Erythroblast (primary cell): ENCODE measurements around the gene ARAP3.

Experiments
- DNase-seq, 2 experiments: peaks; one replicate each; lab custom pipeline; 2025; lab: John Stamatoyannopoulos, UW
- GATA1 ChIP-seq: IDR thresholded peaks from 2 replicates; pipeline ENCODE4 v1.6.1; 2011; ENCODE audit warnings: low read depth, mild to moderate bottlenecking, control low read depth, low read length, moderate library complexity
- POLR2A ChIP-seq: IDR thresholded peaks from 2 replicates; pipeline ENCODE4 v1.6.1; 2011; ENCODE audit warnings: mild to moderate bottlenecking, low read length

Gene ARAP3

GRCh38 chr5:141711687-141712086 lies 29.7 kb upstream of the ARAP3 start:
- TF ChIP-seq POLR2A (no peak), GATA1 (no peak)

DNA sequence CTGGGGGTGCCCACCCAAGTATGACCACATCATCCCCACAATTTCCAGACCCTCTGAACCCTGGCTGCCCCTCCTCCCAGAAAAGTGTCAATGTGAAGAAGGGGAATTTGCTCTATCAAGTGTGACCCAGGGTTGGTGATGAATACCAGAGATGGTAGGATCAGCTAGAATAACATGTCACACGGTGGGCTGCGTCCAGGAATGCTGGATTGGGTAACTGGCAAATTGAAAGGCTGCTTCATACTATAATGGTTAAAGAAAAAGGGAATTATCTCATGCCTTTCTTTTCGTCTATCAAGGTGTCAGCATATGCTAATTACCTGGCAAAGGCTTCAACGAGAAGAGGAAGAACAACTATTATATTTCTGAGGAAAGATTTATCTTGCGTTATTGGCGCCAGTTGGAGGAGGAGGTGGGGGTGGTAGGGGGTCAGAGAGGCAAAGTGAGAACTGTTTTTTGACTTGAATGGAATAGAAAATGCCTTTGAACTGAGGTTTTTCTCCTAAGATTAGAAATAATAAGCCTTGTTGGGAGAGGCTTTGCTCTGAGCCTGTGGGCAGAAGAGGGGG lies 27.8 kb upstream of the ARAP3 start:
- no peak for DNase-seq
- no peak for TF ChIP-seq GATA1
- TF ChIP-seq POLR2A = no peak

More at GRCh38 chr5:141711687-141712086, 29.7 kb upstream of the ARAP3 start:
- no peak for DNase-seq

DNA sequence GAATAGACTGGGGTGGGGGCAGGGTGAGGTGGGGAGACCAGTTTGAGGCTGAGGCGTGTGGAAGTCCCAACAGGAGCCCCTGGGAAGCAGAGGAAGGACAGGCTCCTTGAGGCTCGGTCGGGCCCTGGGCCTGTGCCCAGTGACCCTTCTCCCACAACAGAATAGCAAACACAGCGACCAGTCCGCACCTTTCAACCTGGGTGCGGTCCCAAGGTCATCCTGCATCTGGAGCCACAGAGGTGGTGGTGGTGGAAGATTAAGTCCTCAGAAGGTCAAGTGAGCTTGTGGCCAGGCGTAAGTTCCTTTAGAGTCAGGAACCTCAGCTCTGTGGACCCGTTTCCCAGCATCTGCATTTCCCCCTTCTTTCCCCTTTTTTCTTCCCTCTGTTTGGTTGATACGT lies 26.0 kb upstream of the ARAP3 start:
- no peak for DNase-seq
- no peak for TF ChIP-seq GATA1
- no peak for TF ChIP-seq POLR2A

GRCh38 chr5:141707510-141707909 lies 25.5 kb upstream of the ARAP3 start:
- no peak for DNase-seq
- TF ChIP-seq GATA1 (no peak), POLR2A (no peak)

- DNase-seq = no peak
- TF ChIP-seq GATA1 (no peak), POLR2A (no peak)
Measured at GRCh38 chr5:141706121-141706520, 24.1 kb upstream of the ARAP3 start.

DNA sequence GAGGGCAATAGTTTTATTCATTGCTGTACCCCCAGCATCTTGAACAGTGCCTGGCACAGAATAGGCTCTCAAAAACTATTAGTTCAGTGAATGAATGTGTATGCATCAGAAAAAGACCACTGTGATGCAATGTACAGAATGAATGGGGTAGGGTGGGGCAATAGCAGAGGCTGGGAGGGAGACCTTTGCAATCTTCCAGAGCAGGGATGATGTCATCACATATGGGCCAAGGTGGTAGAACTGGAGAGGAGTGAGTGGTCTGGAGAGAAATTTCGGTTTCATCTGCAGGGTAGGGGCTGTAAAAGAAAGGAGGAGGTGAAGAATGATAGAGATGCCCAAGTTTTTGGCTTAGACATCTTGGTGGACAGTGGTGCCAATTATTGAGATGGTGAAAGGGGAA lies 23.4 kb upstream of the ARAP3 start:
- no peak for TF ChIP-seq POLR2A
- no peak for TF ChIP-seq GATA1
- DNase-seq = peak in 1 of 2 experiments; percentile 32

DNA sequence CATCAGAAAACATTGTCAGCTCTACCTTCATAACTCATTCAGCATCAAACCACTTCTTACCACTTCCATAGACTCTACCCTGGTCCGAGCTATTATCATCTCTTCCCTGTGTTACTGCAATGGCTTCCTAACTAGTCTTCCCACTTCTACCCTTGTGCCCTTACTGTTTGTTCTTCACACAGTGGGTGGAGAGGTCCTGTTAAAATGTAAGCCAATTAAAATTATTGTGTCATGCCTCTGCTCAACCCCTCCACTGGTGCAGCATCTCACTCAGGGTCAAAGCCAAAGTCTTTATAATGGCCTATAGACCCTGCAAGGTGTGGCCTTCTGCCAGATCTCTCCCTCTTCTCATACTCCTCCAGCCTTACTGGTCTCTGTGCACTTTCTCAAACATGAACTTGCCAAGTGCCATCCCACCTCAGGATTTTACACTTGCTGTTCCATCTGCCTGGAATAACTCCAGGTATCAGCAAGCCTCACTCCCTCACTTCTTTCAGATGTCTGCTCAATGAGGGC lies 22.8 kb upstream of the ARAP3 start:
- TF ChIP-seq GATA1 (no peak), POLR2A (no peak)
- no peak for DNase-seq

- TF ChIP-seq POLR2A (no peak), GATA1 (no peak)
- no peak for DNase-seq
Measured at GRCh38 chr5:141703133-141703561, 21.1 kb upstream of the ARAP3 start.

DNA sequence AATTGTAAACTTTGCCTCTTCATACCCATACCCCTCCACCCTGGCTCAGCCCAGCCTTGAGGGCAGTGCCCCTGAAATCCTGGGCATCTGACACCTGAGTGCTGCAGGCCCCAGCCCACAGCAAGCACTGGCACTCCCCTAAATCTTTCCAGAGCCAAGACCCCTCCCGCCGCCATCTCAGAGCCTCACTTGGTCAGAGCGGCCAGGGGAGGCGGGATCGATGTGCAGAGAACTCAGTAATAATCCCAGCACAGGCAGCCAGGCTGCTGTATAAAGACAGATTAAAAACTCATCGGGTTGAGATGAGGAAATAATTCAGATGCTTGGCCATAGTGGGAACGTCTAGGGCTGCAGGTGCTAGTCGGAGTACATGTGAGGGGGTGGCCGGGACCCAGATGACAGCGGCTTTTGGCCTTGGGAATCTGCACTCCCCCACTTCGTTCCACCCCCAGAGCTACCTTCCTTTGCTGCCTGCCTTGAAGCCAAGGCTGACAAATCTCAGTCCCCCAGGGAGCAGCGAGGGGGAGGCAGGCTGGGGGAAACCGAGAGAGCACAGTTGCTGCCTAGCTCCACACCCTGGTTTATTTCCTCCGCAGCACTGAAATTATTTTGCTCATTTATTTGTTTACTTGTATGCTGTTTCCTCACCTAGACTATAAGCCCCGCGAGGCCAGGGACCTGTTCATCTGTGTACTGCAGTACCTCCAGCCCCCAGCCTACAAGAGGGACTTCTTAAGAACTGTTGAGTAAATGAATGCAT lies 19.5 kb upstream of the ARAP3 start:
- no peak for DNase-seq
- TF ChIP-seq POLR2A = no peak
- no peak for TF ChIP-seq GATA1

- no peak for DNase-seq
- TF ChIP-seq POLR2A (no peak), GATA1 (no peak)
Measured at GRCh38 chr5:141697586-141697985, 15.6 kb upstream of the ARAP3 start.

DNA sequence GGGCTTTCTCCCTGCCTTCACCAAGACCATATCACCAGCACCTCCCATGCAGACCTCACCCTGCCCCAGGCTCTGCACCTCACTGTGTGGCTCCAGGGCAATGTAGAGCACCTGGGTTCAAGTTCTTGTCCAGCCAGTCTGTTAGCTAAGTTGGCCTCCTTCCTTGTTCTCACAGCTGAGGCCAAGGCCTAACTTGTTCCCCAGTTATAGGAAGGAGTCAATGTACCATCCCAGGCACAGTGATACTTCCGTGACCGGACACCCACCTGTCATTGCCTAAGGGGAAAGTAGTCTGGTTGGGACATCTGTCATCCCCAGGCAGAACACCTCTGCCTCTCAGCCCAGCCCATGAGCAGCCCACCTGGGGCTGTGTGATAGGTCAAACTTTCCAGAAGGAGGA lies 14.4 kb upstream of the ARAP3 start:
- DNase-seq = no peak
- no peak for TF ChIP-seq GATA1
- TF ChIP-seq POLR2A = no peak

- DNase-seq = no peak
- TF ChIP-seq POLR2A (no peak), GATA1 (no peak)
Measured at GRCh38 chr5:141695627-141696215, 13.7 kb upstream of the ARAP3 start.

- TF ChIP-seq GATA1 = no peak
- no peak for DNase-seq
Measured at GRCh38 chr5:141694479-141694878, 12.4 kb upstream of the ARAP3 start.
